Panc1 (cell line): ENCODE measurements around the gene TBC1D16. TPM values are rescaled to one million over a fixed set of nuclear protein-coding genes. Genes with fewer than 3 reads are reported as not detected.

ENCODE experiments used
- ATAC-seq: fragments of 200-7000 bp; cut with Tn5 transposase; 2 replicates; pipeline ENCODE4 v1.9.1; 2020; ENCODE audit warnings: mild to moderate bottlenecking, moderate library complexity
- BruUV-seq: library from RNA; stranded (reverse); fragments of 400-500 nt; replicated peaks from 2 replicates; lab custom pipeline; 2021; lab: Mats Ljungman, UMichigan
- CTCF ChIA-PET: fragments of 300-600 bp; sonication (Branson Sonifier 250); formaldehyde crosslinking; loops from one replicate; lab custom pipeline; 2022; ENCODE audit warnings: antibody characterized with exemption; lab: Charles Lee
- POLR2A ChIA-PET: fragments of 300-600 bp; sonication (Branson Sonifier 250); formaldehyde crosslinking; loops from one replicate; lab custom pipeline; 2022; ENCODE audit warnings: antibody characterized with exemption; lab: Charles Lee
- DNase-seq: peaks from one replicate; pipeline ENCODE4 v3.0.0-alpha.2; 2010; ENCODE audit warnings: low read depth, low spot score
- H3K27ac ChIP-seq: 2 replicates; pipeline ENCODE4 v1.5.1; 2011; ENCODE audit warnings: mild to moderate bottlenecking, low read length, inconsistent platforms
- H3K27me3 ChIP-seq: fragments of 200-500 bp; sonication (Bioruptor generic); 2 replicates; pipeline ENCODE4 v1.6.0; 2014; ENCODE audit warnings: low read length, inconsistent platforms; ENCODE audit not compliant: control insufficient read depth, insufficient read depth
- H3K36me3 ChIP-seq: fragments of 200-500 bp; sonication (Bioruptor generic); 2 replicates; pipeline ENCODE4 v1.5.1; 2014; ENCODE audit warnings: inconsistent platforms, mild to moderate bottlenecking, low read length, moderate library complexity; ENCODE audit not compliant: control insufficient read depth, insufficient read depth
- H3K4me1 ChIP-seq: 2 replicates; pipeline ENCODE4 v1.5.1; 2011; ENCODE audit warnings: inconsistent platforms, mild to moderate bottlenecking, low read length, moderate library complexity; ENCODE audit not compliant: control insufficient read depth, insufficient read depth
- H3K4me3 ChIP-seq, 2 experiments: 2 replicates each; pipeline ENCODE4 v1.5.1; 2011 to 2012; ENCODE audit warnings: low read depth in 2 of 2, low read length in 2 of 2, mild to moderate bottlenecking in 2 of 2, inconsistent platforms in 1 of 2, moderate library complexity in 1 of 2
- H3K9me3 ChIP-seq: fragments of 200-500 bp; sonication (Bioruptor generic); 2 replicates; pipeline ENCODE4 v1.5.1; 2014; ENCODE audit warnings: low read depth, mild to moderate bottlenecking, inconsistent platforms, low read length, moderate library complexity; ENCODE audit not compliant: control insufficient read depth, insufficient read depth
- POLR2AphosphoS5 ChIP-seq: IDR thresholded peaks from 2 replicates; pipeline ENCODE4 v1.6.1; 2012; ENCODE audit warnings: mild to moderate bottlenecking, low read depth, low read length, moderate library complexity
- SIN3A ChIP-seq: IDR thresholded peaks from 2 replicates; pipeline ENCODE4 v1.6.1; 2012; ENCODE audit warnings: low read depth, mild to moderate bottlenecking, low read length, moderate library complexity, borderline replicate concordance; ENCODE audit not compliant: insufficient read depth
- TCF7L2 ChIP-seq: IDR thresholded peaks from 2 replicates; pipeline ENCODE4 v1.6.1; 2011; ENCODE audit warnings: mild to moderate bottlenecking, low read depth, low read length, inconsistent platforms
- in situ Hi-C: cut with HindIII; loops from 2 replicates; pipeline ENCODE4 v1.10.0; 2016; ENCODE audit warnings: low sequenced_read_pairs, low pct_unique_long_range_greater_than_20kb
- intact Hi-C: fragments of 100-400 bp; cut with micrococcal nuclease; formaldehyde crosslinking; loops from one replicate; pipeline ENCODE4 v1.10.0; 2022; ENCODE audit not compliant: unreplicated experiment
- total RNA-seq: library from RNA; stranded (reverse); gene quantifications from one replicate; pipeline ENCODE4 v1.2.1, GENCODE V29; 2021; ENCODE audit not compliant: unreplicated experiment
- TF ChIP-seq, protein P1 (sequence below), 2 experiments: IDR thresholded peaks; 2 replicates each; pipeline ENCODE4 v1.6.1; 2011 to 2012; ENCODE audit warnings: low read depth in 2 of 2, control low read depth in 1 of 2, low read length in 1 of 2, mild to moderate bottlenecking in 1 of 2, moderate library complexity in 1 of 2; ENCODE audit not compliant: insufficient read depth in 1 of 2
- TF ChIP-seq, protein P2 (sequence below): fragments of 450-650 bp; IDR thresholded peaks from 2 replicates; pipeline ENCODE4 v1.5.1; 2017; ENCODE audit warnings: mild to moderate bottlenecking

The TBC1D16 gene
- total RNA-seq, 1 experiment from 2014 or later, result 41.6 TPM

DNA sequence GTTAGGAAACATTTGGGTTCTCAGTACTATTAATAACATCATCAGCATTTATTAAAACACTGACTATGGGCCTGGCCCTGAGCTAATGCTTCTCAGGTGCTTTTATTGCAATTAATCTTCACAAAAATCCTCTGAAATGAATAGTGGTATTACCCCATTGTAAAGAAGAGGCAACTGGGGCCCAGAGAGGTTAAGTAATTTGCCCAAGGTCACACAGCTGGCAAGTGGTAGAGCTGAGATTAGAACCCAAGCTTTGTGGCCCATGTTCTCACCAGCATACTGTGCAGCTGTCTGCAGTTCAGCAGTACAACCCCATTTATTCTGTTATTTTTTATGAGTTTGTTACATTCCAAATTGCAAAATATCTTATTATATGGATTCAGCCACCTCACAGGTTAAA, 82.3 kb downstream of the TBC1D16 start:
- intact Hi-C loops, result no loop called here
- ChIA-PET POLR2A (interaction anchor here (0.6 kb wide), 1 partner anchor 143 kb away, joined by 3 read pairs; no protein-coding TSS in a partner anchor), CTCF (no interaction called here)
- no peak for TF ChIP-seq POLR2AphosphoS5
- TF ChIP-seq, protein P1, sequence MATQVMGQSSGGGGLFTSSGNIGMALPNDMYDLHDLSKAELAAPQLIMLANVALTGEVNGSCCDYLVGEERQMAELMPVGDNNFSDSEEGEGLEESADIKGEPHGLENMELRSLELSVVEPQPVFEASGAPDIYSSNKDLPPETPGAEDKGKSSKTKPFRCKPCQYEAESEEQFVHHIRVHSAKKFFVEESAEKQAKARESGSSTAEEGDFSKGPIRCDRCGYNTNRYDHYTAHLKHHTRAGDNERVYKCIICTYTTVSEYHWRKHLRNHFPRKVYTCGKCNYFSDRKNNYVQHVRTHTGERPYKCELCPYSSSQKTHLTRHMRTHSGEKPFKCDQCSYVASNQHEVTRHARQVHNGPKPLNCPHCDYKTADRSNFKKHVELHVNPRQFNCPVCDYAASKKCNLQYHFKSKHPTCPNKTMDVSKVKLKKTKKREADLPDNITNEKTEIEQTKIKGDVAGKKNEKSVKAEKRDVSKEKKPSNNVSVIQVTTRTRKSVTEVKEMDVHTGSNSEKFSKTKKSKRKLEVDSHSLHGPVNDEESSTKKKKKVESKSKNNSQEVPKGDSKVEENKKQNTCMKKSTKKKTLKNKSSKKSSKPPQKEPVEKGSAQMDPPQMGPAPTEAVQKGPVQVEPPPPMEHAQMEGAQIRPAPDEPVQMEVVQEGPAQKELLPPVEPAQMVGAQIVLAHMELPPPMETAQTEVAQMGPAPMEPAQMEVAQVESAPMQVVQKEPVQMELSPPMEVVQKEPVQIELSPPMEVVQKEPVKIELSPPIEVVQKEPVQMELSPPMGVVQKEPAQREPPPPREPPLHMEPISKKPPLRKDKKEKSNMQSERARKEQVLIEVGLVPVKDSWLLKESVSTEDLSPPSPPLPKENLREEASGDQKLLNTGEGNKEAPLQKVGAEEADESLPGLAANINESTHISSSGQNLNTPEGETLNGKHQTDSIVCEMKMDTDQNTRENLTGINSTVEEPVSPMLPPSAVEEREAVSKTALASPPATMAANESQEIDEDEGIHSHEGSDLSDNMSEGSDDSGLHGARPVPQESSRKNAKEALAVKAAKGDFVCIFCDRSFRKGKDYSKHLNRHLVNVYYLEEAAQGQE (IDR thresholded peaks at IDR 0.05; ENCODE audit: insufficient read depth in 1 of 2, low read depth in 2 of 2, low read length in 1 of 2), result no peak
- TF ChIP-seq, protein P2, sequence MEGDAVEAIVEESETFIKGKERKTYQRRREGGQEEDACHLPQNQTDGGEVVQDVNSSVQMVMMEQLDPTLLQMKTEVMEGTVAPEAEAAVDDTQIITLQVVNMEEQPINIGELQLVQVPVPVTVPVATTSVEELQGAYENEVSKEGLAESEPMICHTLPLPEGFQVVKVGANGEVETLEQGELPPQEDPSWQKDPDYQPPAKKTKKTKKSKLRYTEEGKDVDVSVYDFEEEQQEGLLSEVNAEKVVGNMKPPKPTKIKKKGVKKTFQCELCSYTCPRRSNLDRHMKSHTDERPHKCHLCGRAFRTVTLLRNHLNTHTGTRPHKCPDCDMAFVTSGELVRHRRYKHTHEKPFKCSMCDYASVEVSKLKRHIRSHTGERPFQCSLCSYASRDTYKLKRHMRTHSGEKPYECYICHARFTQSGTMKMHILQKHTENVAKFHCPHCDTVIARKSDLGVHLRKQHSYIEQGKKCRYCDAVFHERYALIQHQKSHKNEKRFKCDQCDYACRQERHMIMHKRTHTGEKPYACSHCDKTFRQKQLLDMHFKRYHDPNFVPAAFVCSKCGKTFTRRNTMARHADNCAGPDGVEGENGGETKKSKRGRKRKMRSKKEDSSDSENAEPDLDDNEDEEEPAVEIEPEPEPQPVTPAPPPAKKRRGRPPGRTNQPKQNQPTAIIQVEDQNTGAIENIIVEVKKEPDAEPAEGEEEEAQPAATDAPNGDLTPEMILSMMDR, result no peak
- TF ChIP-seq SIN3A, result no peak
- TF ChIP-seq TCF7L2, result no peak
- H3K9me3 ChIP-seq, result no peaks in the 10 kb centered on the region
- BruUV-seq, result no TSS peak
- no peak overlapping the region for H3K4me3 ChIP-seq
- no peaks in the 10 kb centered on the region for H3K4me1 ChIP-seq
- in situ Hi-C loops, result no loop called here
- H3K36me3 ChIP-seq, result no peaks in the 10 kb centered on the region
- ATAC-seq, result no peak
- no peaks in the 10 kb centered on the region for H3K27me3 ChIP-seq
- no peak overlapping the region for H3K27ac ChIP-seq
- DNase-seq, result no peak

DNA sequence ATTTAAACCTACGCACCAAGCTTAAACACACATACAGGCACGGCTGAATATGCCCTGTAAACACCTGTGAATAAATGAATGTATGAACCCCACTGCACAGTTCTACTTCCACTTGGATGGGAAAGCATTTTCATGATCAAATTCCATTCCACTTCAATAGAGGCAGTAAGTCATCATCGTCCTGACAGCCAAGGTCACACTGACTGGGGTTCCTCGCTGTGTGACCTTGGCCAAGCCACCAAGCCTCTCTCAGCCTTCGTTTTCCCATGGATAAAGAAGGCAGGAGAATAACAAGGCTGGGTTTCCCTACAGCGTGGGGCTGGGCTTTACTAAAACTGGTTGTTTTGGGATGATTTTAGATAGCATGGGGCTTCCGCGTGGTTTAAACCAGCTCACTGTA, 82.8 kb downstream of the TBC1D16 start:
- DNase-seq (no peak), ATAC-seq (no peak)
- Histone ChIP-seq H3K27me3 (no peaks in the 10 kb centered on the region), H3K9me3 (no peaks in the 10 kb centered on the region), H3K4me3 (no peak overlapping the region), H3K4me1 (no peaks in the 10 kb centered on the region), H3K27ac (no peak overlapping the region), H3K36me3 (no peaks in the 10 kb centered on the region)
- ChIA-PET CTCF (no interaction called here), POLR2A (no interaction called here)
- BruUV-seq, result no TSS peak
- in situ Hi-C loops (no loop called here), intact Hi-C loops (no loop called here)
- TF ChIP-seq POLR2AphosphoS5 (no peak), SIN3A (no peak), TCF7L2 (no peak)
- TF ChIP-seq, protein P2, result no peak
- TF ChIP-seq, protein P1 (IDR thresholded peaks at IDR 0.05; ENCODE audit: insufficient read depth in 1 of 2, low read depth in 2 of 2, low read length in 1 of 2), result no peak
